ENCODE results near the gene CARD10. TPM values are rescaled to one million over a fixed set of nuclear protein-coding genes. Genes with fewer than 3 reads are reported as not detected.
A peak's percentile ranks its signal among the peaks of the same experiment; 100 is the strongest.

Gene CARD10
- total RNA-seq, 1 experiment from 2014 or later: 17.7 TPM

- Histone ChIP-seq H2AK5ac (ENCODE audit: insufficient read length, low read length) (no peak overlapping the region), H4K8ac (replicated peaks; ENCODE audit: insufficient read length, low read depth, low read length) (no peak overlapping the region), H3K23ac (ENCODE audit: insufficient read length, low read depth, low read length) (no peak overlapping the region), H4K91ac (ENCODE audit: insufficient read length, low read depth, low read length) (no peak overlapping the region), H2AFZ (ENCODE audit: low read length) (no peak overlapping the region), H3K79me1 (ENCODE audit: insufficient read depth, low read depth, low read length, poor library complexity, severe bottlenecking) (no peaks in the 10 kb centered on the region), H3K4ac (ENCODE audit: low read depth, low read length) (no peak overlapping the region), H3K14ac (ENCODE audit: insufficient read depth, low read length) (no peak overlapping the region), H2BK12ac (ENCODE audit: insufficient read length, low read depth, low read length) (no peak overlapping the region), H2BK120ac (ENCODE audit: low read depth, low read length, poor library complexity, severe bottlenecking) (no peak overlapping the region), H2BK5ac (ENCODE audit: insufficient read length, low read length) (no peak overlapping the region), H3K9ac (ENCODE audit: extremely low read depth, insufficient read length, low read length) (no peak overlapping the region), H3K9me3 (ENCODE audit: control insufficient read depth, low read depth, low read length) (no peaks in the 10 kb centered on the region), H3K23me2 (ENCODE audit: insufficient read length, low read depth, low read length, poor library complexity, severe bottlenecking) (no peaks in the 10 kb centered on the region), H3T11ph (ENCODE audit: low read length) (no peak overlapping the region), H3K4me1 (ENCODE audit: insufficient read depth, low read length) (peaks cover 8% of the 10 kb centered on the region), H2BK15ac (ENCODE audit: low read depth, low read length) (no peak overlapping the region), H2BK20ac (ENCODE audit: low read depth, low read length, poor library complexity, severe bottlenecking) (no peak overlapping the region), H3K27me3 (ENCODE audit: insufficient read depth, low read length) (no peaks in the 10 kb centered on the region), H3K4me2 (ENCODE audit: insufficient read depth, insufficient read length, low read length) (no peak overlapping the region), H4K5ac (ENCODE audit: insufficient read length, low read depth, low read length) (no peak overlapping the region), H4K20me1 (ENCODE audit: control insufficient read depth, insufficient read depth, insufficient read length) (no peaks in the 10 kb centered on the region), H3K27ac (ENCODE audit: insufficient read length, low read depth, low read length) (no peak overlapping the region), H3K79me2 (ENCODE audit: insufficient read depth, low read length) (no peaks in the 10 kb centered on the region; the same call in 1 of the 2 replicates), H3K18ac (ENCODE audit: insufficient read length, low read depth, low read length) (no peak overlapping the region), H3K56ac (ENCODE audit: insufficient read length, low read depth, low read length) (no peak overlapping the region)
- peak; percentile 98 for TF ChIP-seq CTCF (conservative IDR thresholded peaks at IDR 0.05)
- H3K4me3 Mint-ChIP-seq: no peak overlapping the region; a peak in 1 of 5 replicates
- DNase-seq: peak; percentile 89
- peaks cover 41 to 50% of the 10 kb centered on the region in 2 experiments for H3K4me1 Mint-ChIP-seq
- no peaks in the 10 kb centered on the region; a peak in 2 of 5 replicates for H3K9me3 Mint-ChIP-seq
- WGBS (ENCODE audit: extremely low coverage, insufficient read length, low lambda C conversion rate): no CpG with 5 or more reads among the region's 16 CpGs
- H3K27ac Mint-ChIP-seq: no peak overlapping the region; a peak in 1 of 7 replicates
- H3K36me3 Mint-ChIP-seq (ENCODE audit: insufficient read depth in 1 of 3, low read depth in 3 of 3): peaks cover 0 to 12% (median 0%) of the 10 kb centered on the region in 3 experiments; a peak in 4 of 7 replicates
- H3K27me3 Mint-ChIP-seq (ENCODE audit: low read depth): peaks cover 3% of the 10 kb centered on the region; the same call in 1 of the 2 replicates
Observed at GRCh38 chr22:37566903-37567798, 47.9 kb upstream of the CARD10 start.
